Measurements from ENCODE around the gene SLA2. TPM values are rescaled to one million over a fixed set of nuclear protein-coding genes. Genes with fewer than 3 reads are reported as not detected.

SLA2 gene
- total RNA-seq, 4 donors from 2014 or later: 0.23 to 0.52 (median 0.52) TPM; not detected in 1

DNA sequence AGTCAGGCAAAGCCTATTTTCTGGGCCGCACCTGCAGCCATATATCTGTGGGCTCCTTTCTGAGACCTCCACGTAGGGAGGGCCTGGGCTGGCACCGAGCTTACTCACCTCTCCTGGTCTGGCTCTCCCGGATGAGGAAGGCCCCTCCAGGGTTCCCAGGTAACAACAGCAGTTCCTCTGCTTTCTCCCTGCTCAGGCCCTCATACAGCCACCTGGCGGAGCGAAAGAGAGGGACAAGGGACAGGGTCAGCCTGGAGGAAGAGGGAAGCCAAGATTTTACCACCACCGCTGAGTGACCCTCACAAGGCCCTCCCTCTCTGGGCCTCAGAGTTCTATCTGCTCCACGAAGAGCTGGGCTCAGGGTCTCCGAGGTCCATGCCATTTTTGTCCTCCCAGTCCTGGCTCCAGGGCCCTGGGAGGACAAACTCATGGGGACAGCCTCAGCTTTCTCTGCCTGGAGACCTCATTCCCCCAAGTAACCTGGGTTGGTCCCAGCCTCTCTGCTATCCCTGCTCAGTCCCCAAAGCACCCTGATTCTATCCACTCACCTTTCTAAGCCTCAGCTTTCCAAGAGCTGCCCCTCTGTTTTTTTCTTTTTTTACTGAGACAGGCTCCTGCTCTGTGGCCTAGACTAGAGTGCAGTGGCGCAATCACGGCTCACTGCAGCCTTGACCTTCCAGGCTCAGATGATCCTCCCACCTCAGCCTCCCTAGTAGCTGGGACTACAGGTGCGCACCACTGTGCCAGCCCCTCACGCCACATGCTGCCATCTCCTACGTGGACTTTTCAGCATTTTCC is 13.3 kb downstream of the SLA2 start:
- H3K4me3 ChIP-seq (ENCODE audit: low read depth, poor library complexity, severe bottlenecking): no peak overlapping the region
- DNase-seq (ENCODE audit: low spot score in 2 of 2): no peak
- no peak for TF ChIP-seq POLR2A (IDR thresholded peaks at IDR 0.05)
- TF ChIP-seq, protein P1, sequence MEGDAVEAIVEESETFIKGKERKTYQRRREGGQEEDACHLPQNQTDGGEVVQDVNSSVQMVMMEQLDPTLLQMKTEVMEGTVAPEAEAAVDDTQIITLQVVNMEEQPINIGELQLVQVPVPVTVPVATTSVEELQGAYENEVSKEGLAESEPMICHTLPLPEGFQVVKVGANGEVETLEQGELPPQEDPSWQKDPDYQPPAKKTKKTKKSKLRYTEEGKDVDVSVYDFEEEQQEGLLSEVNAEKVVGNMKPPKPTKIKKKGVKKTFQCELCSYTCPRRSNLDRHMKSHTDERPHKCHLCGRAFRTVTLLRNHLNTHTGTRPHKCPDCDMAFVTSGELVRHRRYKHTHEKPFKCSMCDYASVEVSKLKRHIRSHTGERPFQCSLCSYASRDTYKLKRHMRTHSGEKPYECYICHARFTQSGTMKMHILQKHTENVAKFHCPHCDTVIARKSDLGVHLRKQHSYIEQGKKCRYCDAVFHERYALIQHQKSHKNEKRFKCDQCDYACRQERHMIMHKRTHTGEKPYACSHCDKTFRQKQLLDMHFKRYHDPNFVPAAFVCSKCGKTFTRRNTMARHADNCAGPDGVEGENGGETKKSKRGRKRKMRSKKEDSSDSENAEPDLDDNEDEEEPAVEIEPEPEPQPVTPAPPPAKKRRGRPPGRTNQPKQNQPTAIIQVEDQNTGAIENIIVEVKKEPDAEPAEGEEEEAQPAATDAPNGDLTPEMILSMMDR (IDR thresholded peaks at IDR 0.05): no peak
- intact Hi-C loops (cut with DNase I; ENCODE audit: low total_unique reads): no loop called here
- 79 to 88% methylated on average over 14 of the region's 14 CpGs for WGBS, 2 donors

- no peak for DNase-seq (ENCODE audit: low spot score in 2 of 2)
- H3K4me3 ChIP-seq (ENCODE audit: low read depth, poor library complexity, severe bottlenecking): no peak overlapping the region
- intact Hi-C loops (cut with DNase I; ENCODE audit: low total_unique reads): no loop called here
- TF ChIP-seq POLR2A (IDR thresholded peaks at IDR 0.05): no peak
- TF ChIP-seq, protein P1 (IDR thresholded peaks at IDR 0.05): no peak
- WGBS, 2 donors: 75 to 85% methylated on average over 3 of the region's 3 CpGs
Measured at GRCh38 chr20:36632147-36632486, 13.9 kb downstream of the SLA2 start.

GRCh38 chr20:36631646-36632045 is 14.3 kb downstream of the SLA2 start:
- TF ChIP-seq, protein P1 (IDR thresholded peaks at IDR 0.05): no peak
- no peak for TF ChIP-seq POLR2A (IDR thresholded peaks at IDR 0.05)
- intact Hi-C loops (cut with DNase I; ENCODE audit: low total_unique reads): no loop called here
- WGBS, 2 donors: 94 to 95% methylated on average over 6 of the region's 6 CpGs

GRCh38 chr20:36629719-36630681 is 16.0 kb downstream of the SLA2 start:
- TF ChIP-seq, protein P1 (IDR thresholded peaks at IDR 0.05): no peak
- TF ChIP-seq POLR2A (IDR thresholded peaks at IDR 0.05): no peak
- no peak for DNase-seq (ENCODE audit: low spot score in 2 of 2)
- no peak overlapping the region for H3K4me3 ChIP-seq (ENCODE audit: low read depth, poor library complexity, severe bottlenecking)
- intact Hi-C loops (cut with DNase I; ENCODE audit: low total_unique reads): no loop called here
- 75 to 80% methylated on average over 15 of the region's 15 CpGs for WGBS, 2 donors

More at GRCh38 chr20:36631646-36632045, 14.3 kb downstream of the SLA2 start:
- no peak overlapping the region for H3K4me3 ChIP-seq (ENCODE audit: low read depth, poor library complexity, severe bottlenecking)
- DNase-seq (ENCODE audit: low spot score in 2 of 2): no peak

DNA sequence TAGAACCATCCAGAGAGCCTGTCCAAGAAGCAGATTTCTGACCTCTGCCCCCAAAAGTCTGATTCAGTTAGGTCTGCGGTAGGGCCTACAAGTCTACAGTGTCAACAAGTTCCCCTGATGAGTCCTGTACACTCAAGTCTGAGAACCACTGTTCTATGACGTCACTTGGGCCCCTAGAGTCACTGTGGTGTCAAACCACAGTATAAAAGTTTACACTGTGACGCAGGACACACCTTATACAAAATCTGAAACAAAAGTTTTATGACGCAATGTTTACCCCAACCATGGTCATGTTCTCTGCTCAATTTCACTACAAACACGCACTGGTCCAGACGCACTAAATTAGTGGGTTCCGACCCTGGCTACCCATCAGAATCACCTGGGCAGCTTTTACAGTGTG is 17.9 kb downstream of the SLA2 start:
- TF ChIP-seq POLR2A (IDR thresholded peaks at IDR 0.05): no peak
- TF ChIP-seq, protein P1 (IDR thresholded peaks at IDR 0.05): no peak
- DNase-seq (ENCODE audit: low spot score in 2 of 2): no peak
- intact Hi-C loops (cut with DNase I; ENCODE audit: low total_unique reads): no loop called here

More for the DNA sequence above, 17.9 kb downstream of the SLA2 start:
- H3K4me3 ChIP-seq (ENCODE audit: low read depth, poor library complexity, severe bottlenecking): no peak overlapping the region
- 92% methylated on average over 7 of the region's 7 CpGs for WGBS, 2 donors
